Activated CD4-positive, alpha-beta T cell treated with anti-CD3 and anti-CD28 coated beads, Interleukin-2, amount 10 ng/mL, durations not matched to agents 24 days and 14 days (primary cell): ENCODE data around the gene TXNRD1. TPM values are rescaled to one million over a fixed set of nuclear protein-coding genes. Genes with fewer than 3 reads are reported as not detected.

Source experiments
- DNase-seq: peaks from one replicate; pipeline ENCODE4 v3.0.0; 2022
- H3K27ac Mint-ChIP-seq: one replicate; pipeline ENCODE4 v1.8.0; 2022; ENCODE audit warnings: mild to moderate bottlenecking, mixed read lengths
- H3K27me3 Mint-ChIP-seq: one replicate; pipeline ENCODE4 v1.8.0; 2022; ENCODE audit warnings: mixed read lengths
- H3K36me3 Mint-ChIP-seq: one replicate; pipeline ENCODE4 v1.8.0; 2022; ENCODE audit warnings: low read depth, mild to moderate bottlenecking, mixed read lengths
- H3K4me1 Mint-ChIP-seq: one replicate; pipeline ENCODE4 v1.8.0; 2021; ENCODE audit warnings: mixed read lengths
- H3K4me3 Mint-ChIP-seq: one replicate; pipeline ENCODE4 v1.8.0; 2022; ENCODE audit warnings: mild to moderate bottlenecking, moderate library complexity, mixed read lengths
- H3K9me3 Mint-ChIP-seq: one replicate; pipeline ENCODE4 v1.8.0; 2021; ENCODE audit warnings: mixed read lengths
- intact Hi-C: fragments of 100-400 bp; cut with micrococcal nuclease; formaldehyde crosslinking; loops from one replicate; pipeline ENCODE4 v1.15.1; 2023
- total RNA-seq: library from RNA; stranded (reverse); gene quantifications from 2 replicates; pipeline ENCODE4 v1.2.3, GENCODE V29; 2022

Gene TXNRD1
- total RNA-seq, 1 donor from 2014 or later: 99.7 TPM

DNA sequence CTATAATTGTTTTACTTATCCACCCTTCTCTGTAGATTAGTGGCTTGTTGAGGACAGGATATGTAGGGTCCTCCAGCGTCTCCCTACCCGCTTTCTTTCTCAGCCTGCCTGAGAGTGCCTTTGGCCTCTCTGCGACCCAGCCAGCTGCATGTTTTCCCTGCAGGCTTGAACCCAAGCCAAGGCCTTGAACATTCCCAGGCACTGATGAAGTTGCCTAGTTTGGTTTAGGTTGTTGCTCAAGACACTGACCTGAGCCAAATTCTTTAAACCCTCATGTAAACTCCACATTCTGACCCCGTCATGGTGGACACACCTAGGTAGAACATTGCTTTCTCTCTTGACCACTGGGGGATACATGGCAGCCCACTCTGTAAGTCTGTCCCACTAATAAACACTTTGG is 33.4 kb upstream of the TXNRD1 start:
- intact Hi-C loops: no loop called here

GRCh38 chr12:104182621-104183378 is 32.8 kb upstream of the TXNRD1 start:
- H3K27ac Mint-ChIP-seq: no peak overlapping the region
- no peak for DNase-seq
- no peaks in the 10 kb centered on the region for H3K36me3 Mint-ChIP-seq
- H3K27me3 Mint-ChIP-seq: peaks cover 6% of the 10 kb centered on the region
- H3K4me3 Mint-ChIP-seq: no peak overlapping the region
- H3K9me3 Mint-ChIP-seq: peaks cover 8% of the 10 kb centered on the region
- H3K4me1 Mint-ChIP-seq: peaks cover 7% of the 10 kb centered on the region
- intact Hi-C loops: no loop called here

More for the DNA sequence above, 33.4 kb upstream of the TXNRD1 start:
- no peaks in the 10 kb centered on the region for H3K36me3 Mint-ChIP-seq
- H3K27me3 Mint-ChIP-seq: peaks cover 6% of the 10 kb centered on the region
- peaks cover 13% of the 10 kb centered on the region for H3K4me1 Mint-ChIP-seq
- H3K4me3 Mint-ChIP-seq: no peak overlapping the region
- H3K27ac Mint-ChIP-seq: no peak overlapping the region
- no peak for DNase-seq
- peaks cover 8% of the 10 kb centered on the region for H3K9me3 Mint-ChIP-seq

- no peak overlapping the region for H3K27ac Mint-ChIP-seq
- H3K27me3 Mint-ChIP-seq: peaks cover 6% of the 10 kb centered on the region
- peaks cover 1% of the 10 kb centered on the region for H3K4me1 Mint-ChIP-seq
- no peak for DNase-seq
- intact Hi-C loops: no loop called here
- no peak overlapping the region for H3K4me3 Mint-ChIP-seq
- H3K9me3 Mint-ChIP-seq: peaks cover 8% of the 10 kb centered on the region
- no peaks in the 10 kb centered on the region for H3K36me3 Mint-ChIP-seq
These were observed 32.1 kb upstream of the TXNRD1 start for GRCh38 chr12:104183443-104183842.

DNA sequence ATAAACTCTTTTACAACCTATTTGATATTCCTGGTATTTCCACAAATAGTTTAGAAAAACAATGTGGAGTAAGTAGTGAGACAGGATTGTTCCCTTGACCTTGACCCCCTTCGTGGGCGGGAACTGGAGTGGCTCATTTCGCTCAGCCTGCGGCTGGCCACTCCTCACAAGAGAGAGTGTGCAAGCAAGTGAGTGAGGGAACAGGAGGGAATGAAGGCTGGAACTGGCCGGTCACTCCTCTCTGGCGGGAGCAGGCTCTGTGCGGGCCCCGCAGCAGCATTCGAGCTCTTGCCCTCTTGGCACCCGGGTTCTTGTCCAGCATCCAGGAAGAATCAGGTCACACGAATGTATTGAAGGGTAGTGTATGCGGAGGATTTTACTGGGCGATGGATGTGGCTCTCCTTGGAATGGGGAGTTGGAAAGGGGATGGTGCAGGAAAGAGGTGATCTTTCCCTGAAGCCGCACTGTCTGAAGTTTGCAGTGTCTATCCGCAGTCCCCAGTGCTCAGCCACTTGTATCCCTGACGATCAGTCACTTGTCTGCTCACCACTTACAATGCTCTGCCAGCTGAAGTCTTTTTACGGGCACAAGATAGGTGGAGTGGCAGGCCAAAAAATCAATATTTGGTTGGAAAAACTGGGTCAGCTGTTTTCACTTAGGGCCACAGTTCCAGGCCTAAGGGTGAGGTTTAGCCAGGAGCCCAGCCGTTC is 28.0 kb upstream of the TXNRD1 start:
- Mint-ChIP-seq H3K4me1 (peaks cover 1% of the 10 kb centered on the region), H3K9me3 (peaks cover 5% of the 10 kb centered on the region), H3K4me3 (no peak overlapping the region), H3K36me3 (no peaks in the 10 kb centered on the region), H3K27me3 (no peaks in the 10 kb centered on the region), H3K27ac (no peak overlapping the region)
- no peak for DNase-seq
- intact Hi-C loops: no loop called here

GRCh38 chr12:104188534-104188933 is 27.0 kb upstream of the TXNRD1 start:
- intact Hi-C loops: no loop called here
- no peak for DNase-seq
- Mint-ChIP-seq H3K4me1 (no peaks in the 10 kb centered on the region), H3K36me3 (no peaks in the 10 kb centered on the region), H3K9me3 (peaks cover 5% of the 10 kb centered on the region), H3K27me3 (no peaks in the 10 kb centered on the region), H3K4me3 (no peak overlapping the region), H3K27ac (no peak overlapping the region)

GRCh38 chr12:104189915-104190555 is 25.5 kb upstream of the TXNRD1 start:
- no peak for DNase-seq
- no peak overlapping the region for H3K4me3 Mint-ChIP-seq
- intact Hi-C loops: no loop called here
- H3K27me3 Mint-ChIP-seq: peaks cover 13% of the 10 kb centered on the region
- H3K27ac Mint-ChIP-seq: no peak overlapping the region
- H3K36me3 Mint-ChIP-seq: no peaks in the 10 kb centered on the region
- H3K9me3 Mint-ChIP-seq: peaks cover 5% of the 10 kb centered on the region
- no peaks in the 10 kb centered on the region for H3K4me1 Mint-ChIP-seq

- DNase-seq: no peak
- Mint-ChIP-seq H3K27ac (no peak overlapping the region), H3K27me3 (peaks cover 16% of the 10 kb centered on the region), H3K4me1 (no peaks in the 10 kb centered on the region), H3K9me3 (no peaks in the 10 kb centered on the region), H3K4me3 (no peak overlapping the region), H3K36me3 (no peaks in the 10 kb centered on the region)
- intact Hi-C loops: no loop called here
These were observed 24.9 kb upstream of the TXNRD1 start for GRCh38 chr12:104190641-104191176.

- no peak for DNase-seq
- no peak overlapping the region for H3K27ac Mint-ChIP-seq
- intact Hi-C loops: no loop called here
- H3K36me3 Mint-ChIP-seq: no peaks in the 10 kb centered on the region
- no peak overlapping the region for H3K4me3 Mint-ChIP-seq
- H3K9me3 Mint-ChIP-seq: peaks cover 4% of the 10 kb centered on the region
- peaks cover 41% of the 10 kb centered on the region for H3K27me3 Mint-ChIP-seq
- H3K4me1 Mint-ChIP-seq: peaks cover 2% of the 10 kb centered on the region
These were observed 18.3 kb upstream of the TXNRD1 start for GRCh38 chr12:104197264-104197663.

DNA sequence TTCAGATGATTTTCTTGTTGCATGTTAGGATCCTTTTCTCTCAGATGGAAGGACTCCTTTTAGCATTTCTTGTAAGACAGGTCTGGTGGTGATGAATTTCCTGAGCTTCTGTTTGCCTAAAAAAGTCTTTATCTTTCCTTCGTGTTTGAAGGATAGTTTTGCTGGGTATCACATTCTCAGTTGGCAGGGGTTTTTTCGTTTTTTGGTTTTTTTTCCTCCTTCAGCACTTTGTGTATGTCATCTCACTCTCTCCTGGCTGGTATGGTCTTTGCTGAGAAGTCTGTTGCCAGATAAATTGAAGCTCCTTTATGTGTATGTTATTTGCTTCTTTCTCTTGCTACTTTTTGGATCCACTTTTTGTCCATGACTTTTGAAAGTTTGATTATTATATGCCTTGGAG is 15.6 kb upstream of the TXNRD1 start:
- no peak overlapping the region for H3K4me3 Mint-ChIP-seq
- H3K4me1 Mint-ChIP-seq: peaks cover 2% of the 10 kb centered on the region
- H3K27me3 Mint-ChIP-seq: peaks cover 28% of the 10 kb centered on the region
- H3K27ac Mint-ChIP-seq: no peak overlapping the region
- intact Hi-C loops: loop anchor here (5.0 to 10.0 kb wide), 4 partner anchors 87 to 905 kb away; partner anchors contain the start of gene WASHC4
- DNase-seq: no peak
- H3K9me3 Mint-ChIP-seq: peaks cover 4% of the 10 kb centered on the region
- H3K36me3 Mint-ChIP-seq: no peaks in the 10 kb centered on the region

DNA sequence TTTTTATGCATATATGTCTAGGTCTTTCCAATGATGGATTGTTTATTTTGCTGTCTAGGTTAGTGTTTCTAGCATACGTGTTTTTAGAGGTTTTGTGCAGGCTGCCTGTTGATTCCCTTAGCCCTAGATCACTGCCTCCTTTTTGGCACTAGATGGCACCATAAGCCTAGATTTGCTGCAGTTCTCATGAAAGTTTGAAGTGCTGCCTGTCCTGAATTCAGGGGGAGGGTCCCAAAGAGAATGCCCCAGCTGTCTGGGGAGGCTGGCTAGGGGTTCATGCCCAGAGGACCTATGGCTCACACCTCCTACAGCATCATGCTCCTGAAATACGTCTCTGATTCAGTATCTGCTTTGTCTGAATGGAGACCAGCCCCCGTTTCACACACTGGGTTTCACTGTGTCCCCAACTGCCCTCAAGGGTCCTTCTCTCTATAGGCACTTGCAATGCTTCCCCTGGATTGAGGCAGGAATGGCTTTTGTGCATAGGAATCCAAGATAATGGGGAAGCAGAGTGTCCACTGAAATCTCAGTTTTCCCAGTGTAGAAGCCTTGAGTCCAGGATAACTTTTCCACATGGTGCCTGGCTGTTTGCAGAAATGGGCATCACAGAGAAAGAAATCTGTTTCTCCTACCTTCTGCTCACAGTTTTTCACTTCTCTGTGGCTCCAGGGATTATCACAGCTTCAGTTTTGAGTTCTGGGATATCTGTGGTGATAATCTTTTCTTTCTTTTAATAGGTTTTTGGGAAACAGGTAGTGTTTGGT is 14.2 kb upstream of the TXNRD1 start:
- DNase-seq: peak; percentile 85
- Mint-ChIP-seq H3K36me3 (no peaks in the 10 kb centered on the region), H3K27ac (no peak overlapping the region), H3K27me3 (peaks cover 18% of the 10 kb centered on the region), H3K4me3 (no peak overlapping the region), H3K9me3 (peaks cover 4% of the 10 kb centered on the region), H3K4me1 (peaks cover 2% of the 10 kb centered on the region)
- intact Hi-C loops: loop anchor here (1.0 to 10.0 kb wide), 5 partner anchors 86 to 903 kb away; partner anchors contain the start of gene WASHC4

- H3K9me3 Mint-ChIP-seq: peaks cover 4% of the 10 kb centered on the region
- intact Hi-C loops: loop anchor here (5.0 to 10.0 kb wide), 4 partner anchors 82 to 900 kb away; partner anchors contain the start of gene WASHC4
- no peak overlapping the region for H3K4me3 Mint-ChIP-seq
- DNase-seq: no peak
- H3K27me3 Mint-ChIP-seq: peaks cover 9% of the 10 kb centered on the region
- peaks cover 2% of the 10 kb centered on the region for H3K4me1 Mint-ChIP-seq
- no peaks in the 10 kb centered on the region for H3K36me3 Mint-ChIP-seq
- H3K27ac Mint-ChIP-seq: no peak overlapping the region
These were observed 10.7 kb upstream of the TXNRD1 start for GRCh38 chr12:104204690-104205480.

- no peaks in the 10 kb centered on the region for H3K36me3 Mint-ChIP-seq
- intact Hi-C loops: loop anchor here (10.0 kb wide), 1 partner anchor 897 kb away; the partner anchor contains the start of gene WASHC4
- H3K4me3 Mint-ChIP-seq: no peak overlapping the region
- peaks cover 10% of the 10 kb centered on the region for H3K27me3 Mint-ChIP-seq
- no peaks in the 10 kb centered on the region for H3K9me3 Mint-ChIP-seq
- no peak for DNase-seq
- H3K27ac Mint-ChIP-seq: no peak overlapping the region
- no peaks in the 10 kb centered on the region for H3K4me1 Mint-ChIP-seq
These were observed 8.0 kb upstream of the TXNRD1 start for GRCh38 chr12:104207416-104208205.
